Activated CD8-positive, alpha-beta memory T cell treated with anti-CD3 and anti-CD28 coated beads for 4 hours (primary cell): ENCODE measurements around the gene ZNF330.

ENCODE experiments used
- DNase-seq, 2 donors: peaks; one replicate each; pipeline ENCODE4 v3.0.0-alpha.2; 2020; ENCODE audit warnings: low read depth in 2 of 2

ZNF330 gene

DNA sequence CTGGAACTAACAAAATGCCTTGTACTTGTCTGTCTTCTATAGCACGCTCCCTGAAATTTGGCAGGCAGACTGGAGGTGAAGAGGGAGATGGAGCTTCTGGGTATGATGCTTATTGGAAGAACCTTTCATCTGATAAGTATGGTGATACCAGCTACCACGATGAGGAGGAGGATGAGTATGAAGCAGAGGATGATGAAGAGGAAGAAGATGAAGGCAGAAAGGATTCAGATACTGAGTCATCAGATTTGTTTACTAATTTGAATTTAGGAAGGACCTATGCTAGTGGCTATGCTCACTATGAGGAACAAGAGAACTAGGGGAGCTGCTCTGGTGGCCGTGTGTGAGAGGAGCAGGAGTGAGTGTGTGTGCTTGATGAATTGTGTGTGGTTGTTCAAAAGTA is 13.0 kb downstream of the ZNF330 start:
- DNase-seq: no peak

DNA sequence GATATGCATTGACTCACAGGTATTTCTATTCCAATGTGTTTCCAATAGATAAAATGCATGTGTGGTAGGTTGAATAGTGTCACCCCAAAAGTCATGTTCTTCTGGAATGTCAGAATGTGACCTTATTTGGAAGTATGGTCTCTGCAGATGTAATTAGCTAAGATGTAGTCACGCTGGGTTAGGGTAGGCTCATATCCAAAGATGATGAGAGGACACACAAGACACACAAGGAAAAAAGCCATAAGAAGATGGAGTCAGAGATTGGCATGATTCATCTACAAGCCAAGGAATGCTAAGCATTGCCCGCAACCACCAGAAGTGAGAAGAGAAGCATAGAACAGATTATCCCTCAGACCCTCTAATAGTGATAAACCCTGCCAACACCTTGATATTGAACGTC is 17.5 kb downstream of the ZNF330 start:
- DNase-seq: no peak

DNA sequence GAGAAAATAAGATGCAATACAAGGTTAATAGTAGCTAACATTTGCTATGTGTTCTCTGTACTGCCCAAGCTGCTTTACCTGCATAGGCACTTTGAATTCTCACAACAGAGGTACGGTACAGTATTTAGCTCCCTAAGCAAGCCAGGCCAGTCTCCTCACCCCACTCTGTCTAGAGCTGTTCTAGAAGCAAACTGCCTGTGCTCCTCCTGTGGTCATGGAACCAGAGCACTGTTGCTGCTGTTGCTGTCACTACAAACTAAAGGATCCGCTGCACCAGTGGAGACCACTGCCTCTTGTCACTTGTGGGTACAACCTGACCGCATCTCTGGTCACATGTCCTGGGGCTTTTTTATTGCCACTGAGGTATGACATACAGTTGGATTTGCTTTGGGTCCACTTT is 19.6 kb downstream of the ZNF330 start:
- DNase-seq: no peak

DNA sequence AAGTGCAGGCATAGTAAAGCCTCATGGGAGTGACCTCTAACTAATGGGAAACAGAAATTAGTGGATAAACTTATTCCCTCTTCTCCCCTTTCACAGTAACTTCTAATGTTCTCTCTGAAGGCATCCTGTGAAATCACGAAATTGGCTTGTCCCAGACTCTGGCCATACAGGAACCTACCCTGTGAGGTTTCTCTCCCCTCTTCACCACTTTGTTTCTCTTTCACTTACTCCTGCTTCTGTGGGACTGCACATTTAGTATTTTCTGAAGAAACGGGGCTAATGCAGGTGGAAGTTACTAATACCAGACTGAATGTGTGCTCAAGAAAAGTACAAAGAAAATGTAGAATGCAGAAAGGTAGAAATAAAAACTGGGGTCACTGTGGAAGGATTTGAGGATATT is 20.0 kb downstream of the ZNF330 start:
- no peak for DNase-seq

DNA sequence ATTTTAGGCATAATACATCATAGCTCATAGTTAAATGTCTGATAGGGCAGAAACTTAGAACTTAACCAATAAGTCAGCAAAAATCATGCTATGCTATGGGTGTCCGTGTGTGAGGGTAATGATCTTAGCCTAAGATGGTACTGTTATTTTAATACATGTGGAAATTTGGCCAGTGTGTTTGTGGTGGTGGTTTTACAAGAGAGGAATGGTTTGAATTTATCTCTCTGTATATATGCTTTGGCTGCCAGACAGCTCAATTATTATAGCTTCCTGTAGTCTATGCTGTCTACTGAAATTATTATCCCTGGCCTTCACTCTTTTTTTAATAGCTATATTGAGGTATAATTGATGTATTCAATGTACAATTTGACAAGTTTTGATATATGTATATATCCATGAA is 21.3 kb downstream of the ZNF330 start:
- no peak for DNase-seq

DNA sequence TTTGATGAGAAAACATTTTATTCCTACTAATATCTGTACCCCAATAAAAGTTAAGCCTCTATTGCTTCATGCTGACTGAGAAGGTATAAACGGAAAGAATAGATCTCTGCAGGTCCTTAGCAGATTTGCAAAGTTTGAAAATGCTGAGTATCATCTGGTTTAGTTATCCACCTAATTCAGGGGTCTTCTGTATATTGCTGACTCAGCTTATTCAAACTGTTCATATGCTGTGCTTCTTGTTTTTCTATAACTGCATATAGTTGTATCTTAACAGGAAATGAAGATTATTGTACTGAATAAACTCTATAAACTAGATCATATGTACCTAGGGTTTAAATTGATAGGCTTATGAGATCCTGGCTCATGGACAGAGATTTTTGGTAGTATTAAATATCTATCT is 23.7 kb downstream of the ZNF330 start:
- no peak for DNase-seq

DNA sequence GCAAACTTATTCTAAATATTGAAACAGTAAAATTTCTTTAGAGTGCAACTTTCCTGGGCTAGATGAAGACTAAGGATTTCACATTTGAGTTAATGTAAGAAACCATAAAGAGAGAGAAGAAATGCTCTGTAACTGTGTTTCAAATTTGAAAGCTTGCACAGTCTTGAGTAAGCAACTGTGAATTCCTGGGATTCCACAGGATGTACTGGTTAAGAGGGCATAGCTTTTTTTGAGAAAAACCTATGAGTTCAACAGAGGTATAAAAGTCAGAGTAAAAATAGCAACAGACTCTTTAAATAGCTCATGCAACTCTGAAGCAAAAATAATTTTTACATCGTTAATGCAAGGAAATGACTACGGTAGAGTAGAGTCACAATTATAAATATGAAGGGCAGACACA is 25.5 kb downstream of the ZNF330 start:
- no peak for DNase-seq

DNA sequence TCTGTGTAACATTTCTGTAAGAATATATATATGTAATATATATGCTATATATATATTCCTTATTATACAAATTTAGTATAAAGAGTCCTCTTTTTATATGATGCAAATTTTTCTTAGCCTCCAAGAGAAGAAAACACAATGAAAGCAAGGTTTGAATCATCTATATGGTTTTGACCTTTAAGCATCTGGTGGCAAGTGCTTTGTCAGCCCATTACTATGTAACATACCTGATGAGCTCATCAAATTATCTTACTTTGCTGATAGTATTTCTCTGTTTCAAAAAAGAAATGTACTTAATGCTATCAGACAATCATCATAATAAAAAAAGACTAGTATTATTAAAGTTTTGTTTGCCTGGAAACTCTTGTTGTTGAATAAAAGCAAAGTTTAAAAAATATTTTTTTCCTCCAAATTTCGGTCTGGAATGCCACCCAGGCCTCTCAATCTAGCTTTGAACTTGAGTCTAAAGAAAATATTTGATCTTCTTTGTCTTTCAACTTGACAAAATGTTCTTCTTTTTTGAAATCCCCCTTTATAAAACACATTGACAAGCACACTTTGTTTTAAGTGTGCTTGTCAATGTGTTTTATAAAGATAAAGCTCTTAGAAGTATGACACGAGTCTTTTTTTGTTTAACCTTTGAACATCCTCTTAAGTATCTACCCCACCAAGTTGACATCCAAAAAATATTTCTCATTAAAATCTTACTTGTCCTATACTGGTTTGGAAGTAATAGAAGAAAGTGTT is 26.2 kb downstream of the ZNF330 start:
- no peak for DNase-seq

DNA sequence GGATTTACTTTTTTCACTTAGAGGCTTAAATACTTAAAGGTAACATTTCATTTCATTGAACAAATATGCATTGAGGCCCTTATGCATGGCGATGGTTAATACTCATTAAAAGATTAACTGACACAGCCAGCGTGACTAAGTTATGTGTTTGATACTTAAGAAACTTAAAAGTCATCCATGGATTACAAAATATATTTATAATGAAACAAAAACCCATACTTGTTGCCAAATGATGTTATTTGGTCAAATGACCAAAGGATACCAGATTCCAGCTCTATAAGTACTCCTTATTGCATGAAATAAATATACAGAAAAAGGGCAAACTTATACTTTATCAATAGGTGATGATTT is 26.7 kb downstream of the ZNF330 start:
- DNase-seq: no peak

DNA sequence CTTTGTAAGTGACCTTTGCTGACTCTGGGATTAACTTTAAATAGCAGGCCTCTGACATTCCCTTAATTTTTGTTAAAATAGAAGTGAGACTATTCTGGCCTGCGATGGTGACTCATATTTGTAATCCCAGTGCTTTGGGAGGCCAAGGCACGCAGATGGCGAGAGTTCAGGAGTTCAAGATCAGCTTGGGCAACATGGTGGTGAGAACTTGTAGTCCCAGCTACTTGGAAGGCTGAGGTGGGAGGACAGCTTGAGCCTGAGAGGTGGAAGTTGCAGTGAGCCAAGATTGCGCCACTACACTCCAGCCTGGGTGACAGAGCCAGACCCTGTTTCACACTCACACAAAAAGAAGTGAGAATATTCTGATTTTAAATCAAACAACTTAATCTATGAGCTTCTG is 27.3 kb downstream of the ZNF330 start:
- no peak for DNase-seq

DNA sequence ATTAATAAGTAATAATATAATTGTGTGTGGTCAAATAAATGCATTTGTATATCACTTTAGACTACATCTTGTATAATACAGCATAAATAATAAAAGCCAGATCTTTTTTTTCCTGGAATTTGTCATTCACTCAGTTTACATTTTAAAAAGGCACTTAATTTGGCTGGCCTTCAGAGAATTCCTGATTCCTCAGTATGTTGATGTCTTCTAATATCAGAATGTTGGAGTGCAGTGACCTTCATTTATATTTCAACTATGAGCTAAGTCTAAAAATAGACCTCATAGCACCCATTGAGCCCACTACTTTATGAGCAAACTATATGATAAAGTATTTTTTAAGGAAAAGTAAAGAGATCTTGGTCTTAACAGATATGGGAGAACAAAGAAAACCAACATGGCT is 27.8 kb downstream of the ZNF330 start:
- DNase-seq: no peak

DNA sequence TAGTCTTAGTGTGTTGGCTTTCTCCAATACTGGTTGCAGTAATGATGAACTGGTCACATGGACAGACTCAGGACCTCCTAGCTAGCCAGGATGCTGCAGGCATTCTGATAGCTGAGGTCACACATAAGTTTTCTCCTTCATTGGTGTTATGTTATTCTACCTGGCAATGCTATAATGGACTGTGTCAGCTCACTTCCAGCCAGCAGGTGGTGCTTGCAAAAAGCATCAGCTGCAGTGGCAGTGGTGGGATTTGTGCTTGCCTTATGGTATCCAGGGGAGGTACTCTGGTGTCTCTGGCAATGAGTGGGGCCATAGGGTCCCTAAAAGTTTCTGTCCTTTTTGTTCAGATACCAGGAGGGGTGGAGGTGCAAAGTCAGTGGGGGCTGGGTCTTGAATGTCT is 33.6 kb downstream of the ZNF330 start:
- DNase-seq: no peak

DNA sequence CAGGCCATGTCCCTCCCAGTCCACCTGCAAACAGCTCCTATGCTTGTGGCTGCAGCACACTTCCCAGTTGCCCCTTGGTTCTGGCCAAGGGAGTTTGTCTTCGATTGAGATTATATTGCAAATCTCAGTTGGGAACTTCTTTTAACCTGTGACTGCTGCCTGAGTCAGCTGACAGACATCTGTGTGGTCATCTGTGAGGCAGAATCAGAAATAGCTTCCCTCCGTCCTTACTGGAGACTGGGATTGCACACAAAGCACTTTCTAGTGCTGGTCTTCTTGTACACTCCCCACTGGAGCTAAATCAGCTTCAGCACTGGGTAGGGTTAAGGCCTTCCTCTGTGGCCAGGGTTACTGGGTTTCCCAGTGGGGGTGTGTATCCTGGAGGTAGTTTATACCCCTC is 34.3 kb downstream of the ZNF330 start:
- DNase-seq: no peak

DNA sequence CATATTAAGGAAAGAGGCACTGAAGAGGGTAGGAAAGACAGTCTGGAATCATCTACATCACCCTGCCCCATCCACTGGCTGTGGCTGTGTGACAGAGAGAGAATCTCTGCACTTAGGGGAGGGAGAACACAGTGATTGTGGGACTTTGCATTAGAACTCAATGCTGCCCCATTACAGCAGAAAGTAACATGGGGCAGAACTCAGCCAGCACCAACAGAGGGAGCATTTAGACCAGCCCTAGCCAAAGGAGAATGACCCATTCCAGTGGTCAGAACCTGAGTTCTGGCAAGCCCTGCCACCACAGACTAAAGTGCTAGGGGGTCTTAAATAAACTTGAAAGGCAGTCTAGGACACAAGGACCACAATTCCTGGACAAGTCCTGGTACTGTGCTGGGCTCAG is 37.9 kb downstream of the ZNF330 start:
- DNase-seq: no peak

DNA sequence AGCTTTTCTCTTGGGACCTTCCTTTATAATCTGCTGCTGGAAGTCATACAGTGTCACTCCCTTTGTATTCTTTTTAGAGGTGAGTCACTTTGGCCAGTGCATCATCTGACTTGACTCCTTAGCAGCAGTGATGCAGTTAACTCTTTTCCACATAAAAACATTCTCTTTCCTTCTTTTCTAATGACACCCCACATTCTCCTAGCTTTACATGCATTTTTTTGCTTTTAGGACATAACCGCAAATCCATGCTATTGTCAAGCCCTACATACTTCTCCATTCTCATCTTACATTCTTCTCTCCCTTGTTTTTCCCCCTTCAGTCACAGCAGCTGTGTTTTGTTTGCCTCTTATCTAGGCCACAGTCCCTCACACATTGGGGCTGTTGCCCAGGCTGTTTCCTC is 55.1 kb downstream of the ZNF330 start:
- DNase-seq: no peak

DNA sequence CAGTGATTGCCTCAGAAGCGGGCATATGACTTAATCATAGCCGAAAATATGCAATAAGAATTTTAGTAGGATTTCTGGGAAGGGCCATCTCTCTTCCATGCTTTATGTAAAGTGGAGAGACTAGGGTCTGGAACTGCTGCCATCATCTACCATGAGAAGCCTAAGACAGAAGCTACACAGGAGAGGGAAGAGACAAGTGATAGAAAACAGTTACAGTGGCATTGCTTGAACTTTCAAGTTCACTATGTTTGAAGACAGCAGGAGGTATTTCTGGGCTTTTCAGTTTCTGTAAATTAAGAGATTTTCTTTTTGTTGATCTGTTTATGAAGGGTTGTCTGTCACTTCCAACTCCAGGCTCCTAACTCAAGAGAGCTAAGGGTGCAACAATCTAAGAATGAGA is 62.5 kb downstream of the ZNF330 start:
- DNase-seq: no peak

DNA sequence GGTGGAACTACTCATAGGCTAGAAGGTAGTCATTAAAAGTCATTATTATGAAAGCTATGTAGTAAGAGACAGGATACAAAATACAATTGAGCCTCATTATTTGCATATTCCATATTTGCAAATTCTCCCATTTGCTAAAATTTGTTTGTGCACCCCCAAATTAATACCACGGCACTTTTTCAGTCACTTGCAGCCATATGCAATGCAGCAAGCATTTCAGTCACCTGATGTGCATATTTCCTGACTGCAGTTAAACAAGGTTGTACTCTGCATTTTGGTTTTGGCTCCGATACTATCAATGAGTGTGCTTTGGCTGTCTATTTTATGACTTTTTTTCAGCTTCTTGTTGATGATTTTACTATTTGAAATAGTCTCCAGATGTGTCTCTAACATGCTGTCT is 62.9 kb downstream of the ZNF330 start:
- DNase-seq: no peak
